ENCODE data around the gene ARL11. TPM values are rescaled to one million over a fixed set of nuclear protein-coding genes. Genes with fewer than 3 reads are reported as not detected.
"Not testable (repeated sequence)": the region's sequence is repeated elsewhere in the genome, so short reads cannot be mapped to it uniquely, and the experiment has no call there.

ARL11 gene
- total RNA-seq, 4 donors from 2014 or later, result 0.20 to 0.87 (median 0.25) TPM

DNA sequence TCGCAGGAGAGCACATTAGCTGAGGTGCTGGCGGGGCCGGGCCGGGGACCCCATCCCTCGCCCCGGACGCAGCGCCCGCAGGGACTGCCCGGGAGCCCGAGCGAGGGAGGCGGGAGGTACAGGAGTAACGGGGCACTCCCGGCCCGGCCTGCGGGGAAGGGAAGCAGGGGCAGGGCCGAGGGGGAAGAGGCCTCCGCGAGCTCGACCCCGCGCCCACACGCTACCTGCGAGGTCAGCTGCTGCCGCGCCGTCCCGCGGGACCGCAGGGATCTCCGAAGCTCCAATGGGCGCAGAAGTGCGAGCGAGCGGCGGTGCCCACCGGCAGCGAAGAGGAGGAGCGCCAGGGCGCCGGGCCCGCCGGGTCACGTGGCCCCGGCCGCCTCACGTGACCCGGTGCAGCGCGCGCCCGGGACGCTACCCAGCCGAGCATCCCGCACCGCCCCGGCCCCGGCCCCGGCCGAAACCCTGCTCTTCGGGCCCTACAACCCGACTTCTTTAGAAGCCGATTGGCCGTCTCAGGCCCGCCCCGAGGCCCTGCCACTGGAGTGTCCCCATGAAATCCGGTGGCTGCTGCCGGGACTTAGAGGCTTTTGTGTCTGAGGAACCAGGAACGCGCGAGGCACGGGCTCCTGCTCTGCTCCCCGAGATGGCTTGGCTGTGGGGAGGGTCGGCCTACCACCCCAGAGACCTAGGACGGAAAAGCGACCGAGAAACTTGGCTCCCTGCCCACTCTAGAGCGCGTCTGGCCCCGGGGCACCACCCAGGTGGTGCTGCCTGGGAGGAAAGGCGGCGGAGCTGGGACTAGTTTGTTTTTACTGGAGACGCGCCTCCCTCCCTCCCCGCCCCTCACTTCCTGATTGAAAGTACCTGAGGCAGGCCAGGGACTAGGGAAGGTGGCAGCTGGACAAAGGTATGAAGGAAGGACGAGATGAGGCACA, 42.8 kb upstream of the ARL11 start, which contains the start of gene RCBTB1:
TSS of gene RCBTB1 (minus strand) at position 339 of the 938 bp plus-strand sequence. CDS start 18,279 bp downstream, outside the sequence.
- Histone ChIP-seq H3K4me3 (peak within 1 kb of the TSS; percentile 65 to 93 (median 84)), H3K27ac (peak within 1 kb of the TSS; percentile 69 to 84 (median 80)), H3K36me3 (peaks cover 0 to 12% (median 0%) of the 10 kb centered on the region in 3 donors), H3K4me1 (peaks cover 0 to 21% (median 2%) of the 10 kb centered on the region in 4 donors), H3K9me3 (no peaks in the 10 kb centered on the region), H3K27me3 (no peaks in the 10 kb centered on the region)
- peak; percentile 18 to 34 for DNase-seq (ENCODE audit: low spot score in 2 of 2)
- TF ChIP-seq EP300 (IDR thresholded peaks at IDR 0.05) (peak in 1 of 2 donors; percentile 73), POLR2A (IDR thresholded peaks at IDR 0.05) (peak; percentile 19 to 43)
- TF ChIP-seq, protein P1, sequence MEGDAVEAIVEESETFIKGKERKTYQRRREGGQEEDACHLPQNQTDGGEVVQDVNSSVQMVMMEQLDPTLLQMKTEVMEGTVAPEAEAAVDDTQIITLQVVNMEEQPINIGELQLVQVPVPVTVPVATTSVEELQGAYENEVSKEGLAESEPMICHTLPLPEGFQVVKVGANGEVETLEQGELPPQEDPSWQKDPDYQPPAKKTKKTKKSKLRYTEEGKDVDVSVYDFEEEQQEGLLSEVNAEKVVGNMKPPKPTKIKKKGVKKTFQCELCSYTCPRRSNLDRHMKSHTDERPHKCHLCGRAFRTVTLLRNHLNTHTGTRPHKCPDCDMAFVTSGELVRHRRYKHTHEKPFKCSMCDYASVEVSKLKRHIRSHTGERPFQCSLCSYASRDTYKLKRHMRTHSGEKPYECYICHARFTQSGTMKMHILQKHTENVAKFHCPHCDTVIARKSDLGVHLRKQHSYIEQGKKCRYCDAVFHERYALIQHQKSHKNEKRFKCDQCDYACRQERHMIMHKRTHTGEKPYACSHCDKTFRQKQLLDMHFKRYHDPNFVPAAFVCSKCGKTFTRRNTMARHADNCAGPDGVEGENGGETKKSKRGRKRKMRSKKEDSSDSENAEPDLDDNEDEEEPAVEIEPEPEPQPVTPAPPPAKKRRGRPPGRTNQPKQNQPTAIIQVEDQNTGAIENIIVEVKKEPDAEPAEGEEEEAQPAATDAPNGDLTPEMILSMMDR (IDR thresholded peaks at IDR 0.05), result no peak
- WGBS, 2 donors, result 1% methylated on average over 36 to 51 of the region's 87 CpGs

DNA sequence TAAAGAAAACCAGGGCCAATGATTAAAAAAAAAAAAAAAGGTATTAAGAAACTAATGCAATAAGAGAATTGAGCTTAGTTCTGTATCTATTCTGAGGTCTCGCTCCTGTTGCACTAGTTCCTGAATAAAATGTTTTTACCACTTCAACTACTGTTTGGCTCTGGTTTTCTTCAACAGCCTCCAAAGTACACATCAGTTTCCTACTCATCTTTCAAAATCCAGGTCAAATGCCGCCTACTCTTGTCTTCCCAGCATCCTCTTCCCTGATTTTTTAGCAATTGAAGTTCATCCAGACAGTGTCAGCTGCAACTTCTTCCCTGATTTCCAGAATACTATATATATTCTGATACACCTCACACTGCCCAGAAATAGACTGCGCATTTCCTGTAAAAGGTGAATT, 41.6 kb upstream of the ARL11 start:
- WGBS, 2 donors, result 86 to 91% methylated on average over 3 of the region's 3 CpGs
- DNase-seq (ENCODE audit: low spot score in 2 of 2), result no peak
- Histone ChIP-seq H3K4me1 (peaks cover 0 to 21% (median 2%) of the 10 kb centered on the region in 4 donors), H3K36me3 (peaks cover 0 to 4% (median 0%) of the 10 kb centered on the region in 3 donors), H3K4me3 (no peak overlapping the region), H3K9me3 (no peaks in the 10 kb centered on the region), H3K27me3 (no peaks in the 10 kb centered on the region), H3K27ac (no peak overlapping the region)
- TF ChIP-seq POLR2A (IDR thresholded peaks at IDR 0.05) (no peak), EP300 (IDR thresholded peaks at IDR 0.05) (no peak)
- TF ChIP-seq, protein P1 (IDR thresholded peaks at IDR 0.05), result no peak

DNA sequence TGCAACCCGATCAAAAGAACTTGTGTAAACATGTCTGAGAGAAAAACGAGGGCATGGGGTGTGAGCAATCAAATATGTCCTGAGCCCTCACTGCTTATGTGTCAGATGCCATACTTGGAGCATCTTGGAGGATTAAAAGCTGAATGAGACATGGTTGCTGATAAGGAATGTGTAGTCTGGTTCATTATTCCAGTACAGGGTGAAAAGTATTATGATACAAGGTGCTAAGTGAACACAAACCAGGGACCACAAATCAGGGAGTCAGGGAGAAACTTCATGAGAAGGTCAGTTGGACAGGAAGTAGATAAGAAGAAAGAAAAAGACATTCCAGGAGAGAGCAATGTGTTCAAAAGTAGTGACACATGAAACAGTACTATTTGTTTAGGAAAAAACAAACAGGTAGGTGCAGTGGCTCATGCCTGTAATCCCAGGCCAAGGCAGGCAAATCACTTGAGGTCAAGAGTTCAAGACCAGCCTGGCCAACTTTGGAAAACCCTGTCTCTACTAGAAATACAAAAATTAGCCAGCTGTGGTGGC, 40.9 kb upstream of the ARL11 start:
- Histone ChIP-seq H3K9me3 (no peaks in the 10 kb centered on the region), H3K36me3 (no peaks in the 10 kb centered on the region), H3K27me3 (no peaks in the 10 kb centered on the region), H3K4me1 (peaks cover 0 to 21% (median 2%) of the 10 kb centered on the region in 4 donors), H3K27ac (no peak overlapping the region), H3K4me3 (no peak overlapping the region)
- TF ChIP-seq POLR2A (IDR thresholded peaks at IDR 0.05) (no peak), EP300 (IDR thresholded peaks at IDR 0.05) (no peak)
- TF ChIP-seq, protein P1 (IDR thresholded peaks at IDR 0.05), result no peak
- DNase-seq (ENCODE audit: low spot score in 2 of 2), result no peak
- 49 to 58% methylated on average over 2 of the region's 2 CpGs for WGBS, 2 donors

DNA sequence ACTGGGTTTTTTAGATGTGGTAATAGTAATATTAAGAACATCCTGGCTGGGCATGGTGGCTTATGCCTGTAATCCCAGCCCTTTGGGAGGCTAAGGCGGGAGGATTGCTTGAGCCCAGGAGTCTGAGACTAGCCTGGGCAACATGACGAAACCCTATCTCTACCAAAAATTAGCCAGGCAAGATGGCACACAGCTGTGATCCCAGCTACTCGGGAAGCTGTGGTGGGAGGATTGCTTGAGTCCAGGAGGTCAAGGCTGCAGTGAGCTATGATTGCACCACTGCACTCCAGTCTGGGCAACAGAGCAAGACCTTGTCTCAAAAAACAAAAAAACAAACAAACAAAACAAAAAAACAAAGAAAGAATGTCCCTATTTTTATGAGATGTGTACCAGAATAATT, 37.6 kb upstream of the ARL11 start:
- not testable (repeated sequence) for DNase-seq (ENCODE audit: low spot score in 2 of 2); H3K36me3 ChIP-seq; H3K4me1 ChIP-seq; H3K27me3 ChIP-seq; H3K4me3 ChIP-seq; H3K27ac ChIP-seq; H3K9me3 ChIP-seq
- 77 to 82% methylated on average over 3 of the region's 3 CpGs for WGBS, 2 donors

DNA sequence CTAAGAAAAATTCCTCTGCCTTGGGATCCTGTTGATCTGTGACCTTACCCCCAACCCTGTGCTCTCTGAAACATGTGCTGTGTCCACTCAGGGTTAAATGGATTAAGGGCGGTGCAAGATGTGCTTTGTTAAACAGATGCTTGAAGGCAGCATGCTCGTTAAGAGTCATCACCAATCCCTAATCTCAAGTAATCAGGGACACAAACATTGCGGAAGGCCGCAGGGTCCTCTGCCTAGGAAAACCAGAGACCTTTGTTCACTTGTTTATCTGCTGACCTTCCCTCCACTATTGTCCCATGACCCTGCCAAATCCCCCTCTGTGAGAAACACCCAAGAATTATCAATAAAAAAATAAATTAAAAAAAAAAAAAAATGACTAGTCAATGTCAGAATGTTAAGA, 34.4 kb upstream of the ARL11 start:
- 88% methylated on average over 3 of the region's 4 CpGs; no CpG with 5 or more reads in 1 of the 2 donors for WGBS, 2 donors
- not testable (repeated sequence) for H3K36me3 ChIP-seq; H3K4me3 ChIP-seq; H3K27me3 ChIP-seq; H3K4me1 ChIP-seq; DNase-seq (ENCODE audit: low spot score in 2 of 2); H3K9me3 ChIP-seq; H3K27ac ChIP-seq

DNA sequence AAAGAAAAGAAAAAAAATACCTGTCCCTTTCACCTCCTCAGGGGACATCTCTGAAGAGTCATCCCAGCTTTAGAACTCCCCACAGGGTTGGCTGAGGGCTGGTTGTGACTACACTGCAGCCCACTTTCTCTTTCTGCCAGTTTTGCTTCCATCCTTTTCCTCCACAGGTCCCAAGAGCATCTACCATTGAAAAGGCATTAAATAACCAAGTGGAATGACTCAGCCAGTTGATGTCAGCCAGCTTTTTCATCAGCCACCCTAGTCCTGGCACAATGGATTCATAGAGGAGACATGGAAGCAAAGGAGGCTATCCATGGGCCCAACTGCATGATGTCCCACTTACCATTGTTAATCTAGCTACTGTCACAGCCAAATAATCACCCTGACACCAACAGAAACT, 33.7 kb upstream of the ARL11 start:
- Histone ChIP-seq H3K9me3 (no peaks in the 10 kb centered on the region), H3K27me3 (no peaks in the 10 kb centered on the region), H3K36me3 (no peaks in the 10 kb centered on the region), H3K27ac (no peak overlapping the region), H3K4me3 (no peak overlapping the region), H3K4me1 (no peaks in the 10 kb centered on the region)
- no peak for TF ChIP-seq POLR2A (IDR thresholded peaks at IDR 0.05)
- TF ChIP-seq, protein P1 (IDR thresholded peaks at IDR 0.05), result no peak
- TF ChIP-seq EP300 (IDR thresholded peaks at IDR 0.05), result no peak
- no peak for DNase-seq (ENCODE audit: low spot score in 2 of 2)
